ENCODE measurements around the gene ARHGAP29.

Gene ARHGAP29

DNA sequence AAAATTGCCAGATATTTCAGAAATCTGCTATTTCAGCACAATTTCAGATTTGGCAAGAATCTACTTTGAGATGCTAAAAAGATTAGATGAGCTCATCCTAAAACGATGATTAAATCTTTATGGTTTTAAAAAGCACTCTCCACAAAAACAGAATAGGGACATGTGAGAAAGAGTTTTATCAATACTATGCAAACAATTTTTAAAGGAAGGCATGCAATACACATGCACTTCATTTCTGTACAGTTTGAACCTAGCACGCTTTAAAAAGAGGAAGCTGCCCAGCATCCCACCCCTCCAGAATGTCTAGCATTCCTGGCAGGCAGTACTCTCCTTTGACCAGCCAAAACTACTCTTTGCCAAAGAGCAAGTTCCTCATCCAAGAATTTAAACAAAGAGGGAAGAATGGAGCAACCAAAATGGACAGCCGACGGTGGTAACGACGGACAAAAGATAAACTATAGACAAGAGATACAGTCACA lies 1.3 kb downstream of the ARHGAP29 start:
- DNase-seq, result no peak

DNA sequence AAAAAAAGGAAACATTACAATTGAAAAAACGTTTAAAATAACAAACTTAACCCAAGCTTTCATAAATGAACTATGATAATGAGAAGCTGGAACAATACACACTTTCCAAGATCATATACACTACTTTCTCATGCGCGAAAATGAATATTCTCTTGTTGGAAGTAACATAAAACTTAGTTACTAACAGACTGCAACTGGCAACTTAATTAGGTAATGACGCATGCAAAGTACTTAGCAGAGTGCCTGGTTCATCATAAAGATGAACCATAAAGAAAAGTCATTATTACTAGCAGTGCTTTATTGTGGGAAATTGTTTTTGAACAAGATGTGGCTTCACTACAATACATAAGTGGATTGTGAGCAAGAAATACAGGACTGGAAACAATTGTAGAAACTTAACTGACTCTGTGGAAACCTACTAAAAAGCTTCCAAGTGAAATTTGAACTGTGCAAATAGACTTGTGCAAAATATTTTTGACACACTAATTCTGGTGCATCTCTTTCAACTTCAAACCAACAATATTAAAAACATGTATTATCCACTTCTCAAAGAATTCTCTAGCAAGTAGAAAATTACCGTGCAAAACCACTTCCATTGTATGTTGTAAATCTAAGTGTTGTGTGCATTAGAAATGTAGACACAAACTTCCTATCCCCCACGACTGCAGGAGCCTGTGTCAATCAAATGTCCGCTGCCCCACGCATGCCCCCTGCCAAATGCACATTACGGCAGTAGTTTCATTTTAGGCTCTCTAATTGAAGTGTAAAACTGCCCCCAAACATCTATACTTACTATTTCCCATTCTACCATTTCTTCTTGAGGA lies 2.0 kb downstream of the ARHGAP29 start:
- DNase-seq, result no peak

DNA sequence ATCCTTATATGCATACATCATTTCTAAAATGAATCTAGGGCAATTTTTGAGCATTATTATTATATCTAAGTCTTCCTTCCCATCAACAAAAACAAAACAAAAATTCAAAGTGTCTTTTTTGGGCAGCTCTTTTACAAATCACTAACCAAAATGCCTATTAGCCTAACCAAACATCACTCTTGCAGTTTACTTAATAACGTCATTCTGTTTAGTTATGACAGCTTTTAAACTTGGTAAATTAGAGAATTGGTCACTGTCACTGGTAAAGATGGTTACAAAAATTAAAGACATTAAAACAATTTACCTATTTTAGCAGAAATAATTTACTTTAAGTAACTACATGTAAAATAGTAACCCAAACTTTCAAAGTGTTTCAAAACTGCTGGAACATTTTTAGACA lies 2.8 kb downstream of the ARHGAP29 start:
- DNase-seq, result no peak

DNA sequence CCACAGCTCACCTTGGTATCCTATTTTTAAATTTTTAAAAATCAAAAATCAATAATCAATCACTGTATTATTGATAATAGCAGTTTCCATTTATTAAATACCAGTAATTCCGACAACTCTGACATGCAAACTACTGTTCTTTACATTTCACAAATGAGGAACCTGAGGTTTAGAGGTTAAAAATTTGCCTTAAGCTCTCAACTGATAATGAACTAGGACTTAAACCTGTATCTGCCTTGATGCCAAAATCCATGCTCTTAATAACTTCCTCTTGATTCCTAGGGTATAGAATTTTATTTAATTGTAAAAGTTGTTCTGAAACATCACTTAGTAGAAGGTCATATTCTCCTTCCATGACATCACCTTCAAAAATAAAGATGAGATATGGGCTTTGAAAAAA lies 5.6 kb downstream of the ARHGAP29 start:
- DNase-seq, result no peak

DNA sequence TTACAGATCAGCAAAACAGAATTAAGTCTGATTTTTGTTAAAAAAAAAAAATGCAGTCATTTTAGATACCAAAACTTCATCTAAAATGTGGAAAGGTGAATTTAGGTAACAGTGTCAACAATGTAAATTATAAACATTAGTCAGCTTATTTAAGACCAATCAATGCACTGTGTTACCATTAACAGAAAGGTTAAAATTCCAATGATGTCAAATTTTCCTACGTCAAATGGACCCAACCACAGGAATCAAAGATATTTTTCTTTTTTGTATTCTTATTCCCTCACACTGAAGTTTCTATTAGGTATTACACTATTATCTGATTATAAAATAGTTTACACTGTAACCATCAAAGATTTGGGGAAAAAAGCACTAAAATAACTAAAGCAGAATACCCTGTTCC lies 6.5 kb downstream of the ARHGAP29 start:
- DNase-seq, result no peak

DNA sequence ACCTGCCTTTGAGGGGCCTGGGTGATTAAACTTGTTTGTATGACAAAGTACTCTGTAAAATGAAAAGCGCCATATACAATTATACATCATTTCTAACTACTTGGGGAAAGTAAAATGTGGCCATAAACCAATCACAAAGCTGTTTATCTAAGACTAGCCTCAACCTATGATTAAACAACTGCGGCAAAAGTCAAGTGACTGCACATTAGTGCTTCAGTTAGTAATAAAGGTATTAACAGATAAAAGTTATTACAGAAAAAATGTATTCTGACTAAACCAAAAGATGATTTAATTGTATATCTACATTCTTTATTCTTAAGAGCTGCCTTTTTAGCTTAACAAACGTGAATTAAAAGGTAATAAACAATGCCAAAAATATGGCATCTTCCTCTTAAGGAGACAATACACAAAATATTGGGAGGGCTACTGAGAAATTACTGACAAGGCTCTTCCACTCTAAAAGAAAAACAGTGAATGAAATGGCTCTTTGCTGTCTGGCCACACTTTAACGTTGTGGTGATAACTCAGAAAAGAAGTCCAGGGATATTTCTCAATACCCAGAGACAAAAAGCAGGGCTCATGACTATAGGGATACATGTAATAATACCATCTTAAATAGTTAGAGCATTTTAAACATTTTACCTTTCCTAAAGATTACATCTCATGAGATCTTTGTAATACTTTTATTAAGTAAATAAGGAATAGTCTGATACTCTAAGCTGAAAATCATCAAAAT lies 8.6 kb downstream of the ARHGAP29 start:
- no peak for DNase-seq

DNA sequence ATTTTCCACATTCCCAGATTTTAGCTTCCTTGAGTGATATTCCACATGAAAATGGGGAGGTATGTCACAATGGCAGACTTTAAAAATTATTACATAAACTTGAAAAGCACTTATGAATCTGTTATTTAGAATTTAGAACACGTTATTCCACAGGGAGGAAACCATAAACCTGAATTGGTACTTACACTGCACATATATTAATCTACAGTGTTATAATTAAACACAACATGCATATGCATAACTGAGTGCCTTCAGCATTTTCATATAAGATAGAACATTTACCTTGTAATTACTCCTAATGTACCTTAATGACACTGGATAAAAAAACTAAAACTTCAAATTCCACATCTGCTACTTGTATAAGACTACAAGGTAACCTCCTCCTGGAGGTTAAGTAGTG lies 9.8 kb downstream of the ARHGAP29 start:
- no peak for DNase-seq

DNA sequence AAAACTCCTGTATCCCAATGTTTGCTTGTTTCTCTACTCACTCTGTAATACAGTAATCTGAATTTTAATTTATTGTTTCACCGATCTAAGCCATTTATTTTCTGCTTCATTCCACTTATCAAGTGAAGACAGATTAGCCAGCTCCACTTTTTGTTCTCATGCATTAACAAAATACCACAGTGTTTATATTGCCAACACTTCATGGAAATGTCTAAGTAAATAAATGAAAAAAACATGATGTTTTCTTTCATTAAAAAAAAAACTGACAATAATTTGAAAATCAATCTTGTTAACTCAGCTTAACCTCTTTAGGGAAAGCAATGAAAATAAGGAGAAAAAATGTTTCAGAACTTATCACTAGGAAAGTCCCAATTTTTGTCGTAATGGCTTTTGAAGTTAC lies 11.5 kb downstream of the ARHGAP29 start:
- DNase-seq, result no peak

DNA sequence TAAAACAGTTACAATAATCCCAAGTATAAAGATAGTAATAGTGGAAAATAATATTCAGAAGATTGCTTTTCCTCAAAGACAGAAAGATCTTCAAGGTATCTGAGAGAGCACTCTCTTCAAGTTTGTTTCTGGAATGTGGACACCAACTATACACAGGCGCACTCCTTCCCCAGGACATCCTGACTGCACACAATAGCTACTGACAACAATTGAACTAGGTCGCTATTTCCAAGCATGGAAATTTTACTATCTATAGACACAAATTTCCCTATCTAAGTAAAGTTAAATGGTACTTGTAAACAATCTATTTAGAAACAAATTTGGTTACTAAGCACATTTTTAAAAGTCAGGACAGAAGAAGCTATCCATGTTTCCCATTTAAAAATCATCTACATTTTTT lies 19.1 kb downstream of the ARHGAP29 start:
- no peak for DNase-seq

DNA sequence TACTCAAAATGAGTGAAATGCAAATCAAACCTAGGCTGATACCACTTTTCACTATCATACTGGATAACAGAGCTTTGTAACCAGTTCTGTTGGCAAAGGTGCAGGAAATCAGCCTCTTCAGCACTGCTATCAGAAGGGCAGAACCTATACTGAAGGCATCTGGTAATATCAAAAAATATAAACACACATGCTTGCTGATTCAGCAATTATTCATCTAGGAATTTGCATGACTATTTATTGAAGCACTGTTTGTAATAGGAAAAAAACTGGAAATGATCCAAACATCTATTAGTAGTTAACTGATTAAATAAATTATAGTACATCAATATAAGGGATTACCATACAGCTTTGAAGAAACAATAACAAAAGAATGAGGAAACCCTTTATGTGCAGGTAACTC lies 21.4 kb downstream of the ARHGAP29 start:
- DNase-seq, result no peak

DNA sequence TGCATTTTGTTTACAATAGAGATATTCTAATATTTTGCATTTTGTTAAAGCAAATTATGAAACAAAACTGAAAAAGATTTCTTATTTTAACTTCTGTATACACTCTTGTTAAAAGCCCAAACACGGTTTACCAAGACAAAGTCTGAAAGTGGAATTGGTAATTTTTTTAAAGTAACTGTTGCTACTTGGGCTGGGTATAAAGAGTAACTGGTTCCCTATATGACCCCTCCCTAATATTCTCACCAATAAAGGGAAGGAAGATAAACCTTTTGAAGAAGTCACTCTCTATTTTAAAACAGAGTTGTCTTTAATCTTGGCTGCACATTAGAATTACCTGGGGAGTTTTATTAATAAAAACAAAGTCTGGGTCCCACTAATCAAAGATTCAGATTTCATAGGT lies 27.4 kb downstream of the ARHGAP29 start:
- no peak for DNase-seq

DNA sequence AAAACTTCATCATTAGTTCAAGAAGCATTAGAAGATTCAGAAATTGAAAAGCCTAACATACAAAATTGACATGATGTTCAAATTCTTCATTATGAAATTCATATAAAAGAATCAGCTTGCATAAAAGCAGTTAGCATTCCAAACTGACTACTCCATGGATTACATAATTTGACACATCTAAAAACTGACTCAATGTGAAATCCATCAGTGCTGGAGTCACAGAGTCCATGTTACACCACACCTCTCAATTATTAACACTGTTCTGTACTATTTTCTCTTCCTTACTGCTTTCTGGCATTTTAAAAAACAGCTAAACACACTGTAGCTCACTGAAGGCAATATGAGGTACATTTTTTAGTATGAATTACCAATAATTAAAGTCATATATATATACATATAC lies 28.0 kb downstream of the ARHGAP29 start:
- no peak for DNase-seq

DNA sequence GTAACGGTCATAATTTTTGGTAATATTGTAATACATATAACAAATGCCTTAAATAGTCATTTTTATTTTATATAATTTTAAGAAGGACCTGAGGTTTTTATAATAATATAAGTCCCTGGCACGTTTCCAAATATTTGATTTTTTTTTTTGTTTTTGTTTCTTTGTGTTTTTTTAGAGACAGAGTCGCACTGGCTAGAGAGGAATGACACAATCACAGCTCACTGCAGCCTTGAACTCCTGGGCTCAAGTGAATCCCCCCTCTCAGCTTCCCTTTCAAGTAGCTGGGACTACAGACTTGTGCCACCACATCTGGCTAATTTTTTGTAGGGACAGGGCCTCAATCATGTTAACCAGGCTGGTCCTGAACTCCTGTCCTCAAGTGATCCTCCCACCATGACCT lies 29.7 kb downstream of the ARHGAP29 start:
- no peak for DNase-seq

DNA sequence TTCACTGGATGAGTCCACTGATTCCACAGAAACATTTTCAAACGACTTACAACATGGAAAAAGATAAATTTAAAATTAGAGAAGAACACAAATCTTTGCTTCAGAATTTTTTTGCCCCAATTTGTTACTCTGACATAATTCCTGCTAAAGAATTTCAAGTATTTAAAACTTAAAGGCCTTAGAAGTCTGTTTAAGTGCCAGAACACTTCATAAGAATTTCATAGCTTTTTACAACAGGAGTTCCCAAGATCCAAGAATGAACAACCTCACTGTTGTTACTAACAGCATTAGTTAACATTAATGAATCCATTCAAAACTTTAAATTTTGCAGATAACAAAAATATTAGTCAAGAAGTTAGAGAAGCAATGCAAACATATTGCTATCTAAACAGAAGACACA lies 31.7 kb downstream of the ARHGAP29 start:
- no peak for DNase-seq

DNA sequence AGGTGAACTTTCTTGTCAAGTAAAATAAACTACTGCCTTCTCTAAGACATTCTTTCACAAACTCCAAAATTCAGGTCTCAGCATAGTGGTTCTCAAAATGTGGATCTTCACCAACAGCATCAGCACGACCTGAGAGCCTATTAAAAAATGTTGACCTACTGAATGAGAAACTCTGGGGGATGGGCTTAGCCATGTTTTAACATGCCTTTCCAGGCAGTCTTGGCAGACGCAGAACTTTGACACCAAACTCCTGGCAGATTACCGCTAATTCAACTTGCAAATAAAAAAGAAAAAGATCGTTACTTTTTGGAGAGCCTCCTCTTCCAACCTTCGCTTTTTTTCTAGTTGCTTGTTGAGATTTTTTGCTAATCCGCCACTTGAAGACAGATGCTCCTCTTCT lies 35.1 kb downstream of the ARHGAP29 start:
- no peak for DNase-seq

DNA sequence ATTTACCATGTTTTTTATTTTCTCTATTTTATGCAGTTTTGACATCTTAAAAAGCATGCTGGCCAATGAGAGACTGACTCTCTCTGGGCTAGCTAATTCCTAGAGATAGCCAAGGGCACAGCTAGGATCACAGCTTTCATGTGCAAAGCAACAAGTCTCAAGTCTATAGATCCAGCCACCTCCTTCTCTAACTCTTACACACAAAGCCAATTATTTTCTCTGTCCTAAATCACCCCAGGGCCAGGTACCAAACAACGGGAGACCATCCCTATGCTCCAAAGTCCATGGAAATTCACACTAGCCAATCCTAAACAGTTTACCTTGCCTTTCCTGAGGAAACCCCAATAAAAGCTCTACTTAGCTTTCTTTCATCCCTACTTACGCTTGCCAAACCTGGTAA lies 38.0 kb downstream of the ARHGAP29 start:
- DNase-seq, result no peak

DNA sequence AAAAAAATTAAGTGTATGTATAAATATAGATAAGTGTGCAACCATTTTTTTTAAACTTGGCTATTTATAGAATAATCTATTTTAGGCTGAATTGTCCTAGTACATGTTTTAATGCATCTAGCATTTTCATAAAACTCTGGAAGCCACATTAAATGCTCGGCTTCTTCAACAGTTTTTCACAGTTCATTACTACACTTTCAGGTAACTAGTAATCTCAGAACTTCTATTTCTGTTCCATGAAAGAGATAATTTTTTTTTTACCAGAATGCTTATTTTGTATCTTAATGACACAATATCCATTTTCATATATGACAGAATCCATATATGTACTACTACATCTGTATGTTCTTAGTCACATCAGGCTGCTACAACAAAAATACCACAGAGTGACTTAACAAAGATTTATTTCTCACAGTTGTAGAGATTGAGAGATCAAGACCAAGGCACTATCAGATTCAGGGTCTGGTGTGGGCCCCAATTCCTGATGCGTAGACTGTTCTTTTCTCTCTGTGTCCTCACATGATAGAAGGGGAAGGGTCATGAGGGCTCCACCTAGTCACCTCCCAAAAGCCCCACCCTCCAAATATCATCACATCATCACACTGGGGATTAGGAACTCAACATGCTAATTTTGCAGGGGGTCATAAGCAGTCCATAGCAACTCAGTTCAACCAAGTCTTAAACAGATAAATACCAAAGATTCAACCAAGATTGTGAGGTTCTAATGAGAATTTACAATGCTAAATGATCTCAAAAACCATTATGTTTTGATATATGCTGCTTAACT lies 43.1 kb downstream of the ARHGAP29 start:
- DNase-seq, result no peak

DNA sequence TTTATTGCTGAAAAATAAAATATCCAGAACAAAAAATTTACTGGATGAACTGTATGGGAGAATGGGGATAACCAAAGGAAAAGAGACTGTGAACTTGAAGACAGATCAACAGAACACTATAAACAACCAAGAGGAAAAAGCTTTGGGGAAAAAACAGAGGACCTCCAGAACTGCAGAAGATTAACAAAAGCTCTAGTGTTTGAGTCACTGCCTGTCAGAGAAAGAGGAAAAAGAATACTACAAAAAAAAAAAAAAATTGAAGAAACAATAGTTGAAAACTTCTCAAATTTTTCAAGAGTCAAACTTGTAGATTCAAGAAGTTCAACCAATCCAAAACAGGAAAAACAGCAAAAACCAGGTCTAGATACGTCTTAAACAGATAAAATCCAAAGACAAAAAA lies 44.3 kb downstream of the ARHGAP29 start:
- no peak for DNase-seq

DNA sequence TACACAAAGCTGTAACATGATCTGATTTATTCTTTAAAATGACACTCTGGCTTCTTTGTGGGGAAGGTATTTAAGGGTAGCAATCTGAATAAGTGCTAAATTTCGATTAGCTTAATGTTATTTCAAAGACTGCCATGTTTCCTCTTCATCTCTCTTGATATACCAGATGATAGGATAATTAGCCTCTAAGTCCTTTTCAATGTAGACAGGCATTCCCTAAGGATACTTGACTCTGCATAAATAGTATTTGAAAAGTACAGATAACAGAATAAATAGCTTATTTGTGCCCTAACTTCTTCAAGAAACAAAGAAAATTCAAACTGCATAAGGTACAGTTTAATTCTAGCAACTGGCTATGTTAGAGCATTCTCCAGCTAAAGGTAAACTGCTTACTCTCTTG lies 46.2 kb downstream of the ARHGAP29 start:
- DNase-seq, result no peak

DNA sequence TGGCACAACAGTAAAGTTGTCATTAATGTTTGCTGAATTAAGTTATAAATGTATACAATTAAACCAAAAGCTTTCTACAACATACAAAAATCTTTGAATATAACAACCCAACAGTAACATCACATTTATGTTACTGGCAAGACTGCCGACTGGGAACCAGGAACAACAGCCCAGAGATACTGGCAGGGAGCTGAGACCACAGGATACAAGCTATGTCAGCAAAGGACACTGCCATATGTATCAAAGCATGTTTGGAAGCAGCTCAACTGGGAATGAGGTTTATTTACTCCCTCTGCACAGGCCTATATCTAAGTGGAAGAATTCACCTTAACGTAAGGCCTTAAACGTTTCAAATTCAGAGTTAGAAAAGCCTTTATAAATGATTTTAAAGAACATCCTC lies 50.4 kb downstream of the ARHGAP29 start:
- no peak for DNase-seq

DNA sequence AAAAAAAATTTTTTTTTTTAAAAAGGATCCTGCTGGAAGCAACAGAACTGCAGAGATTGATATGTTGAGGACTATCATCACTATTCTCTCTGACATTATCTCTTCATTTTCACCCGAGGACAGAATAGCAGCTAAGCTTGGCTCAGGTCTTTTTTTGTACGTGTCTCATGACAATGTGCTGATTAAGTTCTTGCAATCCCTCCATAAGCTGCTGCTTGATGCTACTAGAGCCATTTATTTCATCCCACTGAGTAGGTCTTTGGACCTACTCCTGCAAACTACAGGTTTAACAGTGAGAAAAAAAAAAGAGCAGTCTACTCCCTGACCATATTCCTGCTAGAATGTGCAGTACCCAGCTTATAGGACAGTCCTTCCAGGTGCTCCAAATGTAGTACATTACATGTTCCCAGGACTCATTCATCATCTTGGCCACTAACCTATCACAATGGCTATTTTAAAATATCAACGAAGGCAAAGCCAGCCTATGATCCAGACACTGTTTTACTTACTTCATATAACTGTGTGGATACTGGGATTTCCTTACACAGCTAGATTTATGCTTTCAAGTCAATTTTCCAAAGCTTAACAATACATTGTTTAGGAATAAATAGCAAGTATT lies 54.1 kb downstream of the ARHGAP29 start:
- no peak for DNase-seq

DNA sequence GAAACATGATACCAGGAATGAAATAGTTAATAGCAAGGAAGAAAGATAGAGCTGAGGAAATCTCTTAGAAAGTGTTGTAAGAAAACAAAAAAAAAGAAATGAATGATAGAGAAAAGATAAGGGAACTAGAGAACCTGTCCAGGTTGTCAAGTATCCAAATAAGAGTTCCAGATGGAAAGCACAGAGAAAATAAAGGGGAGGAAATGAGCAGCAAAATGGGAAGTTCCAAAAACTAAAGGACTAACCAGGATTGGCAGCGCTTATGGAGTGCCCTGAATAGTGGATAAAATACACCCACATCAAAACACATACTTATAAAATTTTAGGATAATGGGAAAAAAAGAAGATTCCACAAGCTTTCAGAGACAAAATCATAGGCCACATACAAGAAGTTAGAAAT lies 55.2 kb downstream of the ARHGAP29 start:
- no peak for DNase-seq
